Gastrocnemius medialis (tissue), 4 donors: ENCODE data around the gene PSAT1. TPM values are rescaled to one million over a fixed set of nuclear protein-coding genes. Genes with fewer than 3 reads are reported as not detected.
A peak's percentile ranks its signal among the peaks of the same experiment; 100 is the strongest.

Experiments used
- ATAC-seq, 2 donors: fragments of 150-250 bp; one replicate each; pipeline ENCODE4 v1.9.1; 2016
- DNase-seq, 2 donors: peaks; one replicate each; pipeline ENCODE4 v3.0.0-alpha.2; 2019
- H3K27ac ChIP-seq, 4 donors: fragments of 200-600 bp; sonication (generic); 1 replicate in 1 of 4; 2 replicates in 3 of 4; pipeline ENCODE4 v1.5.1; 2016 to 2018; ENCODE audit warnings: mild to moderate bottlenecking in 2 of 4, moderate library complexity in 1 of 4
- H3K27me3 ChIP-seq, 3 donors: fragments of 200-600 bp; sonication (generic) in 2 of 3; 1 replicate in 1 of 3; 2 replicates in 2 of 3; pipeline versions ENCODE4 v1.5.1 to v1.6.0; 2016 to 2019; ENCODE audit warnings: mild to moderate bottlenecking in 1 of 3, moderate library complexity in 1 of 3
- H3K36me3 ChIP-seq, 2 donors: fragments of 200-600 bp; sonication (generic) in 1 of 2; one replicate each; pipeline ENCODE4 v1.5.1; 2017 to 2018
- H3K4me1 ChIP-seq, 2 donors: fragments of 200-600 bp; sonication (generic) in 1 of 2; one replicate each; pipeline ENCODE4 v1.5.1; 2016 to 2017; ENCODE audit warnings: mild to moderate bottlenecking in 2 of 2
- H3K4me3 ChIP-seq, 4 donors: fragments of 200-600 bp; sonication (generic) in 3 of 4; 1 replicate in 1 of 4; 2 replicates in 3 of 4; pipeline ENCODE4 v1.5.1; 2016 to 2019; ENCODE audit warnings: mild to moderate bottlenecking in 2 of 4
- H3K9me3 ChIP-seq, 3 donors: fragments of 200-600 bp; sonication (generic) in 2 of 3; 1 replicate in 1 of 3; 2 replicates in 2 of 3; pipeline ENCODE4 v1.5.1; 2016 to 2019
- POLR2A ChIP-seq, 2 donors: fragments of 450-650 bp; IDR thresholded peaks; one replicate each; pipeline ENCODE4 v1.6.1; 2017; ENCODE audit warnings: antibody characterized with exemption in 2 of 2, mild to moderate bottlenecking in 2 of 2, moderate library complexity in 2 of 2
- in situ Hi-C, 4 donors: fragments of 200-750 bp; cut with MboI; loops; one replicate each; pipeline versions ENCODE4 v1.15.0 to v1.8.0; 2017; ENCODE audit warnings: low sequenced_read_pairs in 4 of 4
- intact Hi-C: fragments of 100-400 bp; cut with DNase I; formaldehyde crosslinking; loops from one replicate; pipeline ENCODE4 v1.15.1; 2023; ENCODE audit warnings: low total_unique reads
- total RNA-seq, 4 donors: library from RNA; depleted of rRNA; stranded (reverse); fragments of >200 nt; gene quantifications; one replicate each; pipeline versions ENCODE4 v1.1.0 to v1.2.3, GENCODE V29; 2016
- TF ChIP-seq, protein P1 (sequence below), 5 experiments: fragments of 450-650 bp in 3 of 5; fragments of 200-600 bp in 2 of 5; sonication (generic) in 2 of 5; IDR thresholded peaks in 4 of 5; conservative IDR thresholded peaks in 1 of 5; 1 replicate in 4 of 5; 2 replicates in 1 of 5; pipeline ENCODE4 v1.5.1; 2016 to 2019; ENCODE audit warnings: antibody characterized with exemption in 5 of 5, mild to moderate bottlenecking in 3 of 5, moderate library complexity in 3 of 5

The PSAT1 gene
- total RNA-seq, 4 donors from 2014 or later, result 0.33 to 0.52 TPM; not detected in 2

DNA sequence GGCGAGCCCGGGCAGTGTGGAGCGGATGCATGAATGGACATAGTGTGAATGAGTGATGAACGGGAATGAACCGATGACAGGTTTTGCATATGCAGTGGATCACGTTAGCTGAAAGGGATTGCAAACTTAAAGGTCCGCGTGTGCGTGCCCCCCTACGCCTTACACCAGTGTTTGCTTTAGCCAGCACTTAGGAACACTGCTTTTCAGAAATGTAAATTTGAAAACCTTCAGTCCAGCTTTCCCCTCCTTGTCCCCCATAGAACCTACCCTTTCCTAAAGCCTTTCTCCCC, 692 bp downstream of the PSAT1 start:
- H3K27me3 ChIP-seq, result peaks cover 37 to 44% (median 44%) of the 10 kb centered on the region in 3 donors
- in situ Hi-C loops, result no loop called here
- H3K36me3 ChIP-seq, result no peaks in the 10 kb centered on the region
- ATAC-seq, result no peak
- DNase-seq, result no peak
- TF ChIP-seq POLR2A (IDR thresholded peaks at IDR 0.05), result no peak
- H3K4me1 ChIP-seq, result peaks cover 12 to 14% of the 10 kb centered on the region in 2 donors
- no peak overlapping the region for H3K27ac ChIP-seq
- intact Hi-C loops, result no loop called here
- no peaks in the 10 kb centered on the region for H3K9me3 ChIP-seq
- H3K4me3 ChIP-seq, result peak overlapping the region; percentile 42 to 64 (median 50)

DNA sequence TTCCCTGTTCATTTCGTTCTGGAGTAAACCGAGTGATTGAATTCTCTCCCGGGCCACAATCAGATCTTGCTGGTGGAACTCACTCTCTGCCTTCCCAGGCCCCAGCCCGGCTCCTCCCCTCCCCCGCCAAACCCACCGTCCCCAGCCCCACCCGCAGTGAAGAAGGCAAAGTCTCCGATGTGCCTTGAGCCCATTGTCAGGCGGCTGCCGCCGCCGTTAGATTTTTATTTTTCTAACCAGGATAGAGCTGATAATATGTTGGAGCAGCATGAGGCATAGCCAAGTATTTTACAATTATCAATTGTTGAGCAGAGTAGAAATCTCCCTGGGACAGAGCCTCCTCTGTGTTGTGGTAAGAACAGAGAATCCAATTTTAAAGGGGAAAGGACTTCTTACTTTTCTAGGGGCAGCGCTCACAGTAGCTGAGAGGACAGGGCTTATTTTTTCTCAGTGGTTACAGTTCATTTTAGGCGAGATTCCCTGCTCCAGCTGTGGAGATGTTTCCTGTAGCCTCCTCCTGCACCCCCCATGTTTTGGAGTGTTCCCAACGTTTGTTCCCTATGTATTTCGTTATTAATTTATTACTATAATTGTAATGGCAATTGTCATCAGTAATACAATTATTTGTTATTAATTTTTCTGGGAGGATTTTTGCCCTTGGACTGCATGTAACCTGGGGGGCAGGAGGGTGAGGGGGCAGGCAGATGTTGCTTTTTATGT, 1.3 kb downstream of the PSAT1 start:
- no peaks in the 10 kb centered on the region for H3K9me3 ChIP-seq
- peak overlapping the region; percentile 42 to 64 (median 50) for H3K4me3 ChIP-seq

GRCh38 chr9:78300209-78300608, 3.3 kb downstream of the PSAT1 start:
- DNase-seq (no peak), ATAC-seq (no peak)
- H3K27ac ChIP-seq, result no peak overlapping the region
- H3K4me3 ChIP-seq, result no peak overlapping the region
- no peaks in the 10 kb centered on the region for H3K36me3 ChIP-seq
- H3K4me1 ChIP-seq, result peaks cover 12 to 14% of the 10 kb centered on the region in 2 donors
- intact Hi-C loops, result no loop called here
- TF ChIP-seq POLR2A (IDR thresholded peaks at IDR 0.05), result no peak
- TF ChIP-seq, protein P1, sequence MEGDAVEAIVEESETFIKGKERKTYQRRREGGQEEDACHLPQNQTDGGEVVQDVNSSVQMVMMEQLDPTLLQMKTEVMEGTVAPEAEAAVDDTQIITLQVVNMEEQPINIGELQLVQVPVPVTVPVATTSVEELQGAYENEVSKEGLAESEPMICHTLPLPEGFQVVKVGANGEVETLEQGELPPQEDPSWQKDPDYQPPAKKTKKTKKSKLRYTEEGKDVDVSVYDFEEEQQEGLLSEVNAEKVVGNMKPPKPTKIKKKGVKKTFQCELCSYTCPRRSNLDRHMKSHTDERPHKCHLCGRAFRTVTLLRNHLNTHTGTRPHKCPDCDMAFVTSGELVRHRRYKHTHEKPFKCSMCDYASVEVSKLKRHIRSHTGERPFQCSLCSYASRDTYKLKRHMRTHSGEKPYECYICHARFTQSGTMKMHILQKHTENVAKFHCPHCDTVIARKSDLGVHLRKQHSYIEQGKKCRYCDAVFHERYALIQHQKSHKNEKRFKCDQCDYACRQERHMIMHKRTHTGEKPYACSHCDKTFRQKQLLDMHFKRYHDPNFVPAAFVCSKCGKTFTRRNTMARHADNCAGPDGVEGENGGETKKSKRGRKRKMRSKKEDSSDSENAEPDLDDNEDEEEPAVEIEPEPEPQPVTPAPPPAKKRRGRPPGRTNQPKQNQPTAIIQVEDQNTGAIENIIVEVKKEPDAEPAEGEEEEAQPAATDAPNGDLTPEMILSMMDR (IDR thresholded peaks at IDR 0.05 in 4 of 5, conservative IDR thresholded peaks at IDR 0.05 in 1 of 5), result no peak
- no peaks in the 10 kb centered on the region for H3K9me3 ChIP-seq
- H3K27me3 ChIP-seq, result peaks cover 37 to 44% (median 44%) of the 10 kb centered on the region in 3 donors
- in situ Hi-C loops, result no loop called here

More for the DNA sequence above, 1.3 kb downstream of the PSAT1 start:
- Histone ChIP-seq H3K27ac (no peak overlapping the region), H3K4me1 (peaks cover 12 to 14% of the 10 kb centered on the region in 2 donors), H3K27me3 (peaks cover 37 to 44% (median 44%) of the 10 kb centered on the region in 3 donors), H3K36me3 (no peaks in the 10 kb centered on the region)
- intact Hi-C loops, result no loop called here
- ATAC-seq (no peak), DNase-seq (no peak)
- in situ Hi-C loops, result no loop called here
- TF ChIP-seq POLR2A (IDR thresholded peaks at IDR 0.05), result no peak
- TF ChIP-seq, protein P1 (IDR thresholded peaks at IDR 0.05 in 4 of 5, conservative IDR thresholded peaks at IDR 0.05 in 1 of 5), result no peak

- no peak for ATAC-seq
- no peaks in the 10 kb centered on the region for H3K36me3 ChIP-seq
- H3K9me3 ChIP-seq, result no peaks in the 10 kb centered on the region
- H3K4me1 ChIP-seq, result peaks cover 12 to 13% of the 10 kb centered on the region in 2 donors
- TF ChIP-seq POLR2A (IDR thresholded peaks at IDR 0.05), result no peak
- TF ChIP-seq, protein P1 (IDR thresholded peaks at IDR 0.05 in 4 of 5, conservative IDR thresholded peaks at IDR 0.05 in 1 of 5), result no peak
- H3K27me3 ChIP-seq, result peaks cover 37 to 42% (median 37%) of the 10 kb centered on the region in 3 donors
- DNase-seq, result no peak
- H3K27ac ChIP-seq, result no peak overlapping the region
- H3K4me3 ChIP-seq, result no peak overlapping the region
- in situ Hi-C loops (no loop called here), intact Hi-C loops (no loop called here)
Observed at GRCh38 chr9:78301466-78301865, 4.5 kb downstream of the PSAT1 start.

- in situ Hi-C loops (no loop called here), intact Hi-C loops (no loop called here)
- H3K9me3 ChIP-seq, result no peaks in the 10 kb centered on the region
- H3K36me3 ChIP-seq, result no peaks in the 10 kb centered on the region
- H3K27me3 ChIP-seq, result peaks cover 17 to 23% (median 20%) of the 10 kb centered on the region in 3 donors
- DNase-seq (no peak), ATAC-seq (no peak)
- no peak overlapping the region for H3K4me3 ChIP-seq
- no peak overlapping the region for H3K27ac ChIP-seq
- H3K4me1 ChIP-seq, result no peaks in the 10 kb centered on the region
- TF ChIP-seq, protein P1 (IDR thresholded peaks at IDR 0.05 in 4 of 5, conservative IDR thresholded peaks at IDR 0.05 in 1 of 5), result no peak
- no peak for TF ChIP-seq POLR2A (IDR thresholded peaks at IDR 0.05)
Observed at GRCh38 chr9:78303377-78304062, 6.6 kb downstream of the PSAT1 start.
